IMR-90 (cell line): Measurements from ENCODE around the gene RAB11FIP4. TPM values are rescaled to one million over a fixed set of nuclear protein-coding genes. Genes with fewer than 3 reads are reported as not detected.

ENCODE experiments used
- ATAC-seq: fragments of 200-7000 bp; cut with Tn5 transposase; 2 replicates; pipeline ENCODE4 v1.9.1; 2020; ENCODE audit warnings: low read depth, mild to moderate bottlenecking, moderate library complexity
- BruUV-seq: library from RNA; stranded (reverse); fragments of 400-500 nt; replicated peaks from 2 replicates; lab custom pipeline; 2021; lab: Mats Ljungman, UMichigan
- CTCF ChIA-PET: fragments of 300-600 bp; formaldehyde crosslinking; extraction: SDS; loops from one replicate; lab custom pipeline; 2021; ENCODE audit warnings: antibody characterized with exemption; lab: Yijun Ruan, JAX
- POLR2A ChIA-PET: fragments of 300-600 bp; sonication (Branson Sonifier 250); formaldehyde crosslinking; loops from one replicate; lab custom pipeline; 2022; ENCODE audit warnings: antibody characterized with exemption; ENCODE audit not compliant: unreplicated experiment; lab: Charles Lee
- DNase-seq: peaks from one replicate; pipeline ENCODE4 v3.0.0; 2013
- H2AFZ ChIP-seq: replicated peaks from 2 replicates; pipeline ENCODE3; 2013; ENCODE audit warnings: low read length, mild to moderate bottlenecking; ENCODE audit not compliant: poor library complexity
- H2AK5ac ChIP-seq: 2 replicates; pipeline ENCODE4 v1.6.1; 2013; ENCODE audit warnings: low read depth, low read length, inconsistent platforms
- H2AK9ac ChIP-seq: replicated peaks from 2 replicates; pipeline ENCODE3; 2013; ENCODE audit warnings: mild to moderate bottlenecking, low read depth, low read length, moderate library complexity; ENCODE audit not compliant: poor library complexity
- H2BK120ac ChIP-seq: 2 replicates; pipeline ENCODE4 v1.6.1; 2013; ENCODE audit warnings: low read depth, low read length, inconsistent platforms
- H2BK15ac ChIP-seq: 3 replicates; pipeline ENCODE4 v1.6.1; 2013; ENCODE audit warnings: low read depth, low read length, inconsistent platforms
- H2BK20ac ChIP-seq: 2 replicates; pipeline ENCODE4 v1.6.1; 2013; ENCODE audit warnings: low read depth, mild to moderate bottlenecking, inconsistent platforms, low read length, moderate library complexity
- H2BK5ac ChIP-seq: 2 replicates; pipeline ENCODE4 v1.6.1; 2013; ENCODE audit warnings: mild to moderate bottlenecking, low read depth, low read length, inconsistent platforms; ENCODE audit not compliant: poor library complexity, severe bottlenecking
- H3K14ac ChIP-seq: replicated peaks from 2 replicates; pipeline ENCODE4 v1.6.1; 2013; ENCODE audit warnings: low read depth, low read length, inconsistent platforms
- H3K18ac ChIP-seq: 2 replicates; pipeline ENCODE4 v1.6.1; 2013; ENCODE audit warnings: low read depth, low read length, control low read depth
- H3K23ac ChIP-seq: 2 replicates; pipeline ENCODE4 v1.6.1; 2013; ENCODE audit warnings: low read depth, low read length, inconsistent platforms
- H3K27ac ChIP-seq: 2 replicates; pipeline ENCODE4 v1.5.1; 2013; ENCODE audit warnings: mild to moderate bottlenecking, control low read depth, low read length; ENCODE audit not compliant: insufficient read depth
- H3K27me3 ChIP-seq: 2 replicates; pipeline ENCODE4 v1.6.1; 2013; ENCODE audit warnings: low read length; ENCODE audit not compliant: control insufficient read depth, insufficient read depth
- H3K36me3 ChIP-seq: 2 replicates; pipeline ENCODE4 v1.6.1; 2013; ENCODE audit warnings: low read length, mixed read lengths; ENCODE audit not compliant: control insufficient read depth, insufficient read depth
- H3K4ac ChIP-seq: 2 replicates; pipeline ENCODE4 v1.6.1; 2013; ENCODE audit warnings: low read depth, low read length, inconsistent platforms
- H3K4me1 ChIP-seq: 2 replicates; pipeline ENCODE4 v1.6.1; 2013; ENCODE audit warnings: low read length, mixed read lengths; ENCODE audit not compliant: control insufficient read depth, insufficient read depth
- H3K4me2 ChIP-seq: 2 replicates; pipeline ENCODE4 v1.6.1; 2013; ENCODE audit warnings: low read depth, mild to moderate bottlenecking, control low read depth, low read length, moderate library complexity
- H3K4me3 ChIP-seq: 2 replicates; pipeline ENCODE4 v1.5.1; 2013; ENCODE audit warnings: low read depth, mild to moderate bottlenecking, control low read depth, low read length, moderate library complexity; ENCODE audit not compliant: insufficient read depth
- H3K56ac ChIP-seq: 2 replicates; pipeline ENCODE4 v1.6.1; 2013; ENCODE audit warnings: low read length, inconsistent platforms; ENCODE audit not compliant: insufficient read depth; ENCODE audit errors: extremely low read depth
- H3K79me1 ChIP-seq, 2 experiments: 2 replicates each; pipeline ENCODE4 v1.6.1; 2013; ENCODE audit warnings: low read length in 2 of 2, inconsistent platforms in 1 of 2, low read depth in 1 of 2
- H3K9ac ChIP-seq: 2 replicates; pipeline ENCODE4 v1.6.1; 2013; ENCODE audit warnings: low read depth, low read length, control low read depth
- H3K9me1 ChIP-seq: 2 replicates; pipeline ENCODE4 v1.6.1; 2013; ENCODE audit warnings: low read length, inconsistent platforms; ENCODE audit not compliant: insufficient read depth
- H3K9me3 ChIP-seq: 2 replicates; pipeline ENCODE4 v1.6.1; 2013; ENCODE audit warnings: low read length; ENCODE audit not compliant: control insufficient read depth, insufficient read depth
- H4K20me1 ChIP-seq: 2 replicates; pipeline ENCODE4 v1.6.1; 2013; ENCODE audit warnings: low read length, inconsistent platforms; ENCODE audit not compliant: insufficient read depth
- H4K5ac ChIP-seq: 2 replicates; pipeline ENCODE4 v1.6.1; 2013; ENCODE audit warnings: mild to moderate bottlenecking, low read depth, low read length, control low read depth
- H4K8ac ChIP-seq, 2 experiments: 2 replicates each; pipeline ENCODE4 v1.6.1; 2013; ENCODE audit warnings: low read depth in 2 of 2, low read length in 2 of 2, control low read depth in 1 of 2, inconsistent platforms in 1 of 2
- H4K91ac ChIP-seq: 2 replicates; pipeline ENCODE4 v1.6.1; 2013; ENCODE audit warnings: low read depth, low read length, inconsistent platforms; ENCODE audit not compliant: insufficient read depth
- BHLHE40 ChIP-seq: fragments of 150-350 bp; IDR thresholded peaks from 2 replicates; pipeline ENCODE4 v1.6.1; 2016; ENCODE audit warnings: mild to moderate bottlenecking, low read depth, low read length
- CEBPB ChIP-seq: IDR thresholded peaks from 2 replicates; pipeline ENCODE4 v1.6.1; 2012; ENCODE audit warnings: low read depth, low read length, improper control_type of control experiment
- CHD1 ChIP-seq: IDR thresholded peaks from 2 replicates; pipeline ENCODE4 v1.6.1; 2012; ENCODE audit warnings: low read depth, low read length, improper control_type of control experiment
- ELK1 ChIP-seq: fragments of 150-350 bp; IDR thresholded peaks from 2 replicates; pipeline ENCODE4 v1.6.1; 2016; ENCODE audit warnings: low read depth, mild to moderate bottlenecking, low read length, moderate library complexity, borderline replicate concordance
- FOS ChIP-seq: fragments of 150-350 bp; IDR thresholded peaks from 2 replicates; pipeline ENCODE4 v1.6.1; 2016; ENCODE audit warnings: low read depth, low read length
- MAFK ChIP-seq: IDR thresholded peaks from 2 replicates; pipeline ENCODE4 v1.6.1; 2012; ENCODE audit warnings: low read depth, low read length, improper control_type of control experiment
- MAZ ChIP-seq: IDR thresholded peaks from 2 replicates; pipeline ENCODE4 v1.6.1; 2012; ENCODE audit warnings: low read depth, mild to moderate bottlenecking, low read length, improper control_type of control experiment, moderate library complexity, borderline replicate concordance
- MXI1 ChIP-seq: IDR thresholded peaks from 2 replicates; pipeline ENCODE4 v1.6.1; 2012; ENCODE audit warnings: low read depth, mild to moderate bottlenecking, low read length, moderate library complexity, borderline replicate concordance
- NFE2L2 ChIP-seq: fragments of 150-350 bp; IDR thresholded peaks from 2 replicates; pipeline ENCODE4 v1.6.1; 2016; ENCODE audit warnings: low read depth, mild to moderate bottlenecking, low read length
- POLR2A ChIP-seq: IDR thresholded peaks from 2 replicates; pipeline ENCODE4 v1.6.1; 2012; ENCODE audit warnings: mild to moderate bottlenecking, low read depth, low read length
- RAD21 ChIP-seq: IDR thresholded peaks from 2 replicates; pipeline ENCODE4 v1.6.1; 2012; ENCODE audit warnings: low read length, improper control_type of control experiment
- RCOR1 ChIP-seq: IDR thresholded peaks from 2 replicates; pipeline ENCODE4 v1.6.1; 2012; ENCODE audit warnings: mild to moderate bottlenecking, low read length, improper control_type of control experiment; ENCODE audit not compliant: insufficient replicate concordance
- RFX5 ChIP-seq: IDR thresholded peaks from 2 replicates; pipeline ENCODE4 v1.8.0; 2012; ENCODE audit warnings: low read depth, mild to moderate bottlenecking, low read length, moderate library complexity
- SMC3 ChIP-seq: fragments of 150-350 bp; IDR thresholded peaks from 2 replicates; pipeline ENCODE4 v1.6.1; 2016; ENCODE audit warnings: low read depth, mild to moderate bottlenecking, antibody characterized with exemption, low read length, moderate library complexity
- WGBS, 2 experiments: methylation state at CpG; one replicate each; pipeline versions ENCODE4 v1.1.5 to v1.1.7; 2013; ENCODE audit warnings: missing lambda C conversion rate in 2 of 2; ENCODE audit not compliant: insufficient read length in 1 of 2; ENCODE audit errors: extremely low coverage in 2 of 2; 5-methylcytosine and 5-hydroxymethylcytosine counted together
- dilution Hi-C: fragments of 300-500 bp; cut with HindIII; formaldehyde crosslinking; loops from one replicate; pipeline ENCODE4 v1.14.3; 2018; ENCODE audit warnings: low sequenced_read_pairs; ENCODE audit not compliant: unreplicated experiment
- in situ Hi-C: fragments of 300-500 bp; cut with MboI; formaldehyde crosslinking; loops from 3 replicates; pipeline ENCODE4 v1.14.3; 2019; ENCODE audit warnings: low sequenced_read_pairs, inconsistent platforms, mixed read lengths
- intact Hi-C: fragments of 100-400 bp; cut with micrococcal nuclease; formaldehyde crosslinking; loops from 2 replicates; pipeline ENCODE4 v1.10.0; 2022
- polyA plus RNA-seq, 3 experiments: library from polyadenylated mRNA; depleted of rRNA; stranded (reverse); fragments of >200 nt; gene quantifications; 2 replicates each; pipeline ENCODE4 v1.2.3, GENCODE V29; 2012; ENCODE audit warnings: low replicate concordance in 1 of 3
- total RNA-seq: library from RNA; depleted of rRNA; stranded (reverse); fragments of >200 nt; gene quantifications from 2 replicates; pipeline ENCODE4 v1.2.3, GENCODE V29; 2012
- TF ChIP-seq, protein P1 (sequence below): fragments of 150-350 bp; IDR thresholded peaks from 2 replicates; pipeline ENCODE4 v1.6.1; 2017; ENCODE audit warnings: mild to moderate bottlenecking, antibody characterized with exemption, low read length, low read depth
- TF ChIP-seq, protein P2 (sequence below): conservative IDR thresholded peaks from 2 replicates; pipeline ENCODE4 v1.5.1; 2012; ENCODE audit warnings: mild to moderate bottlenecking, low read depth, low read length, improper control_type of control experiment

Gene RAB11FIP4
- total and polyA plus RNA-seq, 2 of the 4 experiments (the other 2 are of a cell fraction), result 0.68 to 1.1 TPM

GRCh38 chr17:31490671-31491375 lies 99.3 kb downstream of the RAB11FIP4 start:
- H4K20me1 ChIP-seq, result no peaks in the 10 kb centered on the region
- no TSS peak for BruUV-seq
- H3K36me3 ChIP-seq, result no peaks in the 10 kb centered on the region
- DNase-seq, result no peak
- H2BK15ac ChIP-seq, result no peak overlapping the region
- no peak for ATAC-seq
- H3K79me1 ChIP-seq, result no peaks in the 10 kb centered on the region
- H3K18ac ChIP-seq, result no peak overlapping the region
- H3K4me1 ChIP-seq, result no peaks in the 10 kb centered on the region; the same call in 1 of the 2 replicates
- H3K4ac ChIP-seq, result no peak overlapping the region
- H2BK120ac ChIP-seq, result no peak overlapping the region
- H3K9ac ChIP-seq, result no peak overlapping the region
- dilution Hi-C loops, result no loop called here
- ChIA-PET POLR2A (no interaction called here), CTCF (no interaction called here)
- H4K5ac ChIP-seq, result no peak overlapping the region
- H3K27ac ChIP-seq, result no peak overlapping the region
- H2AFZ ChIP-seq, result no peak overlapping the region
- H3K27me3 ChIP-seq, result peaks cover 87% of the 10 kb centered on the region
- 67% methylated on average over 3 of the region's 9 CpGs; no CpG with 5 or more reads in 1 of the 2 experiments for WGBS, 2 experiments
- intact Hi-C loops, result no loop called here
- no peak overlapping the region for H3K14ac ChIP-seq
- H2BK5ac ChIP-seq, result no peak overlapping the region
- H3K9me3 ChIP-seq, result no peaks in the 10 kb centered on the region
- H2BK20ac ChIP-seq, result no peak overlapping the region
- H3K9me1 ChIP-seq, result no peaks in the 10 kb centered on the region
- TF ChIP-seq MAFK (no peak), MAZ (no peak), RCOR1 (no peak), BHLHE40 (no peak), SMC3 (no peak), POLR2A (no peak), RFX5 (no peak), NFE2L2 (no peak), CEBPB (no peak), RAD21 (no peak), ELK1 (no peak), FOS (no peak), CHD1 (no peak), MXI1 (no peak)
- TF ChIP-seq, protein P1, sequence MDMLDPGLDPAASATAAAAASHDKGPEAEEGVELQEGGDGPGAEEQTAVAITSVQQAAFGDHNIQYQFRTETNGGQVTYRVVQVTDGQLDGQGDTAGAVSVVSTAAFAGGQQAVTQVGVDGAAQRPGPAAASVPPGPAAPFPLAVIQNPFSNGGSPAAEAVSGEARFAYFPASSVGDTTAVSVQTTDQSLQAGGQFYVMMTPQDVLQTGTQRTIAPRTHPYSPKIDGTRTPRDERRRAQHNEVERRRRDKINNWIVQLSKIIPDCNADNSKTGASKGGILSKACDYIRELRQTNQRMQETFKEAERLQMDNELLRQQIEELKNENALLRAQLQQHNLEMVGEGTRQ, result no peak
- TF ChIP-seq, protein P2, sequence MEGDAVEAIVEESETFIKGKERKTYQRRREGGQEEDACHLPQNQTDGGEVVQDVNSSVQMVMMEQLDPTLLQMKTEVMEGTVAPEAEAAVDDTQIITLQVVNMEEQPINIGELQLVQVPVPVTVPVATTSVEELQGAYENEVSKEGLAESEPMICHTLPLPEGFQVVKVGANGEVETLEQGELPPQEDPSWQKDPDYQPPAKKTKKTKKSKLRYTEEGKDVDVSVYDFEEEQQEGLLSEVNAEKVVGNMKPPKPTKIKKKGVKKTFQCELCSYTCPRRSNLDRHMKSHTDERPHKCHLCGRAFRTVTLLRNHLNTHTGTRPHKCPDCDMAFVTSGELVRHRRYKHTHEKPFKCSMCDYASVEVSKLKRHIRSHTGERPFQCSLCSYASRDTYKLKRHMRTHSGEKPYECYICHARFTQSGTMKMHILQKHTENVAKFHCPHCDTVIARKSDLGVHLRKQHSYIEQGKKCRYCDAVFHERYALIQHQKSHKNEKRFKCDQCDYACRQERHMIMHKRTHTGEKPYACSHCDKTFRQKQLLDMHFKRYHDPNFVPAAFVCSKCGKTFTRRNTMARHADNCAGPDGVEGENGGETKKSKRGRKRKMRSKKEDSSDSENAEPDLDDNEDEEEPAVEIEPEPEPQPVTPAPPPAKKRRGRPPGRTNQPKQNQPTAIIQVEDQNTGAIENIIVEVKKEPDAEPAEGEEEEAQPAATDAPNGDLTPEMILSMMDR, result no peak
- in situ Hi-C loops, result no loop called here
- no peak overlapping the region for H2AK9ac ChIP-seq
- no peak overlapping the region for H3K4me3 ChIP-seq
- no peak overlapping the region for H4K91ac ChIP-seq
- no peak overlapping the region for H3K56ac ChIP-seq
- no peak overlapping the region for H3K23ac ChIP-seq
- H4K8ac ChIP-seq, result no peak overlapping the region
- H2AK5ac ChIP-seq, result no peak overlapping the region
- H3K4me2 ChIP-seq, result no peak overlapping the region
